ENCODE results near the gene BCL2.

Gene BCL2

DNA sequence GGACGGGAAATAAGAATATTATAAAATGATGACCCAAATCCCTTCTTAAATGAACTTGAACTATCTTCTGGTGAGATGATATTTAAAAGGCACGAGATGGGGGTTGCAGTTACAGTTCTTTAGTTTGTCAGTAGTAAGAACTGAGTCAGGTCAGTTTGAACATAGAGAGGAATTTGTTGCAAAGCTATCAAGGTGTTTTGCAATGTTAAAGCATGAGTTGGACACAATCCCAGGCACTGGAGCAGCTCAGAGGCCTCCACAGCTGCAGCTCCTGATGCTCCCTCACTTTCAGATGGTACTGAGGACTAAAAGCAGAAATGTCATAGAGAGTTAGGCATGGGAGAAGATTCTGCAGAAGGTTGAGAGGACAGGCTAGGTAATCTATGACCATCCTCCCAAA lies 236.0 kb downstream of the BCL2 start:
- DNase-seq (ENCODE audit: low spot score) = no peak

DNA sequence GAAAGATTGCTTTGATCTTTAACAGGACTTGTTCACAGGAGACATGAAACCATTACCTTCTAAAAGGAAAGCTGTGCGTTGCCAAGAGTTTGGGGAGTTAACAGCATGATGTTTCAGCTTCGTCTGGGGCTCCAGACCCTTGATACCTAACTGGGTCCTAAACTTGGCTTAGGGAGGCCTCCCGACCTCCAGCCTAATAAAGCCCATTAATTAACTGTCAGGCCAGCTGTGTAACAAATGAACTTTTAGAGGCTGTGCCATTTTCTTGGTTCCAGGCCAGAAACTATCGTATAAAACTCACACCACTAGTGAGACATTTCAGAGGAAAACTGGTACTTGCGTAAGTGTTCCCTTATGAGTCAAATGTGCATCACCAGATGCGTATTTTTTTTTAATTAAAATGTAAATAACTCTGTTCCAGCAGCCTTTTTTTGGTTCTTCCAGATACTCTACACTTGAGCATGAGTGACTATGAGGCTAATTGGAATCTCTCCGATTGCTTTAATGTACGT lies 236.5 kb downstream of the BCL2 start:
- DNase-seq (ENCODE audit: low spot score) = no peak

DNA sequence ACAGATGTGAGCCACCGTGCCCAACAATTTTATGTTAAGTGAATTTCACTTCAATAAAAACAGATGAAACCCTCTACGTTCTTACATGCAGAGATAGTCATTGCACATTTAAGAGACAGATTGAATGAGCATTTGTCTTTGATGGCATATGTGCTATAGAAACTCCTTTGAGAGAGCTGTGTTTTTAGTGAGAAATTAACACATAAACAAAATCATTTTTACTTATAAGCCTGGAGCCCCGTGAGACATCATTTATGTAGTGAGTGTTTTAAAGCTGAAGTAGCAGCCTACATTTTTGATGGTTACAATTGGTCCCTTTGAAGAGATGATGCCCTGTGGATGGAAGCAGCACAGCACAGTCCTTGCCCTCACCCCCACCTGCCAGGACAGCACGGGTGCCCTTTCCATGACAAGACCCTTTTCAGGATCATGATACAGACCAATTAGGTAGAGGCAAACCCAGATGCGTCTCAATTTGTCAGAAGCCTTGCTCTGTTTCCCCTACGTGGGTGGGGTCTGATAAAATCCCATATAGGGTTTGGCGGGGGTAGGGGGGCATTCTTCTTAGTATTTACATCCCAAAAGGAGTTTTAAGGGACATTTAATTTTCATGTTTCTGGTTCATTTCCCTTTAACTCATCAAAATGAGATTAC lies 237.1 kb downstream of the BCL2 start:
- no peak for DNase-seq (ENCODE audit: low spot score)

DNA sequence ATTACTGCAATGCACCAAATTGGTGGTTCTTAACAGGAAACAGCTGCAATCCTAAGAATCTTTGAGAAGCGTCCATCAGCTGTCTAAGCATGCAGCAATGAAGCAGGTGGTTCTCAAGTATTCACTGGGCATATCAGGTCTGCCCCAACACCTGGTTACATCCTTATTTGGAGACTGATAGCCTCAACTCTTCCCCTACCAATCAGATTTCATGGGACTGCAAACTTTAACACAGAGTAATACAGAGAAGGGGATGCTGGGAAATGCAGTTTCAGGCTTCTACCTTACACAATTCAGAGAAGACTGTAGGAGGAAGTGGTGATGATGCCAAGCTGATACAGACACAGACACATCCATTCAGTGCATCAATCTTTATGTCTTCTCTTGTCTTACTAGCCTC lies 240.5 kb downstream of the BCL2 start:
- DNase-seq (ENCODE audit: low spot score) = peak; percentile 16

DNA sequence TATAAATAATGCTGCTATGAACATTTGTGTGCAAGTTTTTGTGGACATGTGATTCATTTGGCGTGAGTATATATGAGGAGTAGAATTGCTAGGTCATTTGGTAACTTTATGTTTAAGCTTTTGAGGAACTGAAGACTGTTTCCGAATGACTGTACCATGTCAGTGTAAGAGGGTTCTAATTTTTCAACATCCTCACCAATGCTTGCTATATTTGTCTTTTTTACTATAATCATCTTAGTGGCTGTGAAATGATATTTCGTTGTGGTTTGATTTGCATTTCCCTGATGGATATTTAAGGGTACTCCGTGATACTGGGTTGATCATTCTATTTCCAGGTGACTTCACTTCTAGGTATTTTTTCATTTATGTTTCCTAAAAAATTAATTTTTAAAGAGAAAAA lies 241.1 kb downstream of the BCL2 start:
- no peak for DNase-seq (ENCODE audit: low spot score)

DNA sequence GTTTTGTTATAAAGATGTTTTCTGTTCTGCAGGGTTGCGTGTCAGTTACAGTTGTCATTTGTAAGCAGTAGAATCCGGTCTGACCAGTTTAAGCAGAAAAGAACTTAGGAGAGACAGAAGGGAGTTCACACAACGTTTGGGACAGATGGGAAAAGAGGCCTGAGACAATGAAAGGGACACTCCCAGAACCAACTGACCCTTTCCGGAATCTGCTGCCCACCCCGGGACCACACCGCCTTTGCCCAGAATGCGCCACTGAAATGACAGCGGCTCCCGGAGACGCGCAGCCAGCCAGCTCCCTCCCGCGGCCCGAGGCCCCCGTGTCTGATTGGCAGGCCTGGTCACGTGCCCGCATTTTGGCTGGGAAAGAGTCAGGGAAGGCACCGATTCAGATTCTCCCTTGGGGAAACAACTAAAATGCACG lies 244.6 kb downstream of the BCL2 start:
- DNase-seq (ENCODE audit: low spot score) = peak; percentile 81

DNA sequence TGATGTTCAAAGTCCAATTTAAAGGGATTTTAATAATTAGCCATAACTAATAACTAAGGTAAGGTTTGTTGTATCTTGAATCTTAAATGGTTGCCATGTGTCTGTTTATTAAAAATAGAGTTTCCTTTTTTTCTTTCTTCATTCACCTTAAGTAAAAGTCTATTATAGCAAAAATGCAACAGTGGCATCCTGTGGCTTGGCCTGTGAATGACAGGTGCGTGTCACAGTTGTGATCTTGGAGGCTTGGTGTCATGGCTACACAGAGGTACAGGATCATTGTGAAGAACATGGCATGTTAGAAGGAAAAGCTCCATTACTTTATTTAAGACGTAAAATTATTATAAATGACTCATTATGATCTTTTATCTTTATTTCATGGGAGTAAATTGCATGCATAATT lies 246.1 kb downstream of the BCL2 start:
- DNase-seq (ENCODE audit: low spot score) = no peak

All from pons (tissue), 1 donor.